COLO668 (cell line): ENCODE results near the gene DYNC1LI2.
"Not testable (repeated sequence)": the region's sequence is repeated elsewhere in the genome, so short reads cannot be mapped to it uniquely, and the experiment has no call there.

Experiments used
- DNase-seq: peaks from one replicate; lab custom pipeline; 2025; ENCODE audit not compliant: unreplicated experiment; lab: John Stamatoyannopoulos, UW

Gene DYNC1LI2

GRCh38 chr16:66698046-66698445 lies 53.4 kb downstream of the DYNC1LI2 start:
- no peak for DNase-seq

DNA sequence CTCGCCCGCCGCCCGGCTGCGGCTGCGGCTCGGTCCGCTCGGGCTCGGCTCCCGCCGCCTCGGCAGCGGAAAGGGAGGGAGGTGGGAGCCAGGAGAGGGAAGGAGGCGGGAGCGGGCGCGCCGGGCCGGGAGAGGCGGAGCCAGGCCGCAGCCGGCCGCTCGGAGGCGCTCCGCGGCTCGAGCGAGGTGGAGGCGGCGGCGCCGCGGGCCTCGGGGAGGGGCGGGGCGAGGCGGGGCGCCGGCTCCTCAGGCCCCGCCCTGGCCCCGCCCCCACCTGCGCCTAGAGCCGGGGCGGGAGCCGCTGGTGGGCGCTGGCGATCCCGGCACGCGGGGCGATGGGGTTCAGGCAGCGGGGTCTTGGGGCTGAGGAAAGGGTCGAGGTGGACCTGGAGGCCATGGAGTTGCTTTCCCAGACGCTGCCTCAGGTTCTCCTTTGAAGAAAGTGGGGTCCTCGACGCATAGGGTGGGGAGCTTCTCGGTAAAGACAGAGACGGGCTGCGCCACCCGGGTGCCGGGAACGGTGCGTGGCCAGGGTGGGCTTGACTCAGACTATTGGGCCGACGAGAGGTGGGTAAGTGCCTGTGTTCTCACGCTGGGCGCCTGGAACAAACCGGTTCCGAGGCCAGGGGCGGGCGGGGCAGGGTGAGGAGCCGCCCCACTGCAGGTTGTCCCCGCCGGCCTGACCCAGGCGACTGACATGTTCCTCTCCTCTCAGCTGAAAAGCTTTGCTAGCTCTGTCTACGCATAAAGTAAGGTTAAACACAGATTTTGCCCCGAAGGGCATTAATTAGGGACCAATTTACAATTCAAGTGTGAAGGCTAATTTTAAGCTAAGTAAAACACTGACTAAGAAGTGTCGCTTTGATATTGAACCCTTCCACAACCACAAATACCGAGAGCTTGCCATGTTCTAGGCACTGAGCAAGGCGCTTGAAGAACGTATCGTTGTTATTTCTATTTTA lies 54.5 kb downstream of the DYNC1LI2 start, which contains the start of gene CMTM4:
Gene CMTM4, minus strand, starts transcription at position 75 of the 962 bp plus-strand sequence. CDS start 218 bp downstream, outside the sequence.
- peak; percentile 93 for DNase-seq

GRCh38 chr16:66695935-66696668 lies 55.3 kb downstream of the DYNC1LI2 start:
- DNase-seq = peak; percentile 76

- no peak for DNase-seq
These were observed 55.9 kb downstream of the DYNC1LI2 start for GRCh38 chr16:66695471-66695934.

- no peak for DNase-seq
These were observed 58.3 kb downstream of the DYNC1LI2 start for GRCh38 chr16:66693149-66693548.

GRCh38 chr16:66692341-66692740 lies 59.1 kb downstream of the DYNC1LI2 start:
- no peak for DNase-seq

DNA sequence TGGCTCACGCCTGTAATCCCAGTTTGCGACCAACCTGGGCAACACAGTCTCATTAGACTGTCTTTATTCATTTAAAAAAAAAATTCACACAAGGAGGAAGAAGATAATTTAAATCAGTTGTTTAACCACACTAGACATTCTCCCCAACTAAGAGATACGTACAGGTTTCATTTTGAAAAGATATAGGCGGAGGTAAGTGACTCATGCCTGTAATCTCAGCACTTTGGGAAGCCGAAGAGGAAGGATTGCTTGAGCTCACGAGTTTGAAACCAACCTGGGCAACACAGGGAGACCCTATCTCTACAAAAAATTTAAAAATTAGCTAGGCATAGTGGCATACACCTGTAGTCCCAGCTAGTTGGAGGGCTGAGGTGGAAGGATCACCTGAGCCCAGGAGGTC lies 60.2 kb downstream of the DYNC1LI2 start:
- no peak for DNase-seq

GRCh38 chr16:66690106-66690847 lies 61.1 kb downstream of the DYNC1LI2 start:
- no peak for DNase-seq

GRCh38 chr16:66689282-66689681 lies 62.1 kb downstream of the DYNC1LI2 start:
- no peak for DNase-seq

- DNase-seq = no peak
These were observed 63.3 kb downstream of the DYNC1LI2 start for GRCh38 chr16:66687906-66688625.

GRCh38 chr16:66685501-66686115 lies 65.8 kb downstream of the DYNC1LI2 start:
- not testable (repeated sequence) for DNase-seq

GRCh38 chr16:66682271-66682670 lies 69.1 kb downstream of the DYNC1LI2 start:
- no peak for DNase-seq

DNA sequence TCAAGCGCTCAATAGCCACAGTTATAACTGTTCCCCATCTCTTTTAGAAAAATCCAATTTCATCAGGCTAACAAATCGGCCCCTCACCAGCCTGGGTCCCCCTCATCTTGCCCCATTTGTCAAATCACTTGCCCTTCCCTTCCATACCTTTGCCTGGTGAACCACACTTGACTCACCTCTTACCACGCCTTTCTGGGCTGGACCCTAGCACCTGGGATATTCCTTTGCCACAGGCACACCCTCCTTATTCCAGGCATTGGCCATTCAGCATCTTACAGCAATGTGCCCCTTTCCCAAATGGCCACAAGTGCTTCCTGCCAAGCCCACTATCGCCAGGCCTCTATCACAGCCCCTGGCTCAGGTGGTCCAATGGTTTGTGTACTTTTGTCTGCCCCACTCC lies 69.7 kb downstream of the DYNC1LI2 start:
- no peak for DNase-seq

- DNase-seq = no peak
These were observed 73.1 kb downstream of the DYNC1LI2 start for GRCh38 chr16:66678337-66678736.

- DNase-seq = no peak
These were observed 73.6 kb downstream of the DYNC1LI2 start for GRCh38 chr16:66677836-66678235.

DNA sequence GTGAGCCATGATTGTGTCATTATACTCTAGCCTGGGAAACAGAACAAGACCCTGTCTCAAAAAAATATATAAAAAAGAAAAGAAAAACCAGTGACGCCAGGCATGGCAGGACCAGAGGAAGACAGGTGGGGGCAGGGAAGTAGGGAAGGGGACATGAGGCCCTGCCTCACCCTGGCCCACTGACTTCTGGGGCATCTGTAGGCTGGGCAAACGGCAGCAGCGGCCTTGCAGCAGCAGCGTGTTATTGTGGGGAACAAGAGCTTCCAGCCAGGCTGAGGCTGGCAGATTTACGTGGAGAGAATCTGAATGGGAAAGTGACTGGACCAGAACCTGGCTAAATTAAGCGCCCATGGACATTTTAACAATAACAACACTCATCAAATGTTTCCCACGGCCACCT lies 74.2 kb downstream of the DYNC1LI2 start:
- no peak for DNase-seq

DNA sequence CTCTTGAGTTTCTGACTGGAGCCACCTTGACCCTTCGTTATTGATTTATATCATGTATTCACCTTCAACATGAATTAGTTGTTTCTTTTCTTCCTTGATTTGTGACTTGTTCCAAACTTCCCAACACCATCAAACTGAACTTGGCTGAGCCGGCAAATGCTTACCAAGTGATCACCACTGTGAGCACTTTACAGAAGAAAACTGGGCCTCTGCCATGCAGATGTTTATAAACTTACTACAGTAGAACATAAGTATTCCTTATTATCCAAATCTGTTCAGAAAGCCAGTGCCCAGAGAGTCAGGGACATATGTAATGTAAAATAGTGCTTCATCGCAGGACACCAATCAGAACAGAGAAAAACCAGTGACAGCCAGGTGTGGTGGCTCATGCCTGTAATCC lies 74.8 kb downstream of the DYNC1LI2 start:
- no peak for DNase-seq

DNA sequence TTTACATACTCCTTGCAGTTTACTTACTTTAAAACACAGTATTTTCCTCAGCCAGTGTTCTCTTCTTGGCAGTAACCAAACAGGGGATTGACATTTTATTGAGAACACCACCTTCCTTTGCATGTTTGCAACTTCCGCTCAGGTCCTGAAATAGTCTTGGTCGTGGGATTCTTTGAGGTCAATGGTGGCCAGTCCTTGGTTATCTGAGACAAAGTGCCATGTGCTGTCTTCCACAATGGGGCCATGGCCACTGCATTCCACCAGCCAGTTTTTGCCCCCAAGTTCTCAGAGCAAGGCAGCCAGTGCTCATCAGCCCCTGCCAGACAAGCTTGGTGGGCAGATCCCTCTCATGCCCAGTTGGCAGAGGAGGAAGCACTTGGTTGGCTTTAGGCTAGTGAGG lies 77.7 kb downstream of the DYNC1LI2 start:
- DNase-seq = no peak
